Osteocyte (in vitro differentiated cells): Measurements from ENCODE around the gene MEF2C. TPM values are rescaled to one million over a fixed set of nuclear protein-coding genes. Genes with fewer than 3 reads are reported as not detected.

Source experiments
- DNase-seq: peaks from one replicate; pipeline ENCODE4 v3.0.0; 2021; ENCODE audit warnings: mixed read lengths; ENCODE audit not compliant: unreplicated experiment; ENCODE audit errors: extremely low spot score
- H3K27ac Mint-ChIP-seq: one replicate; pipeline ENCODE4 v1.8.0; 2021; ENCODE audit warnings: mild to moderate bottlenecking, mixed read lengths; ENCODE audit not compliant: unreplicated experiment
- H3K27me3 Mint-ChIP-seq: one replicate; pipeline ENCODE4 v1.8.0; 2021; ENCODE audit warnings: mixed read lengths; ENCODE audit not compliant: unreplicated experiment
- H3K36me3 Mint-ChIP-seq: one replicate; pipeline ENCODE4 v1.8.0; 2021; ENCODE audit warnings: mixed read lengths; ENCODE audit not compliant: unreplicated experiment
- H3K4me1 Mint-ChIP-seq: one replicate; pipeline ENCODE4 v1.8.0; 2021; ENCODE audit warnings: mixed read lengths; ENCODE audit not compliant: unreplicated experiment
- H3K4me3 Mint-ChIP-seq: one replicate; pipeline ENCODE4 v1.8.0; 2021; ENCODE audit warnings: mild to moderate bottlenecking, moderate library complexity, mixed read lengths; ENCODE audit not compliant: unreplicated experiment
- H3K9me3 Mint-ChIP-seq: one replicate; pipeline ENCODE4 v1.8.0; 2021; ENCODE audit warnings: mixed read lengths; ENCODE audit not compliant: unreplicated experiment
- CTCF ChIP-seq: fragments of 200-600 bp; sonication (generic); IDR thresholded peaks from 2 replicates; pipeline ENCODE4 v1.5.0; 2021; ENCODE audit warnings: antibody characterized with exemption, mild to moderate bottlenecking, moderate library complexity
- total RNA-seq: library from RNA; stranded (reverse); gene quantifications from 2 replicates; pipeline ENCODE4 v1.2.1, GENCODE V29; 2021

Gene MEF2C
- total RNA-seq, 1 donor from 2014 or later = 9.4 TPM

- peaks cover 4% of the 10 kb centered on the region for H3K4me1 Mint-ChIP-seq
- DNase-seq = no peak
- H3K4me3 Mint-ChIP-seq = no peak overlapping the region
- no peak for TF ChIP-seq CTCF
- H3K27me3 Mint-ChIP-seq = no peaks in the 10 kb centered on the region
- H3K9me3 Mint-ChIP-seq = no peaks in the 10 kb centered on the region
- no peak overlapping the region for H3K27ac Mint-ChIP-seq
- no peaks in the 10 kb centered on the region for H3K36me3 Mint-ChIP-seq
Measured at GRCh38 chr5:88819301-88819999, 63.5 kb downstream of the MEF2C start.

DNA sequence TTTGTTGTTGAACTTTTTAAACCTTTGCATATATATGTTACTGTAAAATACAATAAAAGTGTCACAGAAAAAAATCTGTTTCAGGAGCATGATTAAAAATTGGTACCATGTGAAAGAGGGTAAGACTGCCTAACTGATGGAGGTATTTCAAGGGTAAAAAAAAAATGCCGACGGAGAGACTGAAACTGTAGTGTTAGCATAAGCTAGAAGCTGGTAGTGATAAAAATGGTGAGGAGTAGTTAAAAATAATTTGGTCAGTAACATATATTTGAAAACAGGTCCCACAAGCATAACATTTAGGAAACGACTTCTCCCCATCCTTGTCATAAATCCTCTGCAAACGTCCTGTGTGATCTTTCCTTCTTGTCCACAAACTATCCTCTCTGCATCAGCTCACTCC is 64.7 kb downstream of the MEF2C start:
- DNase-seq = no peak
- Mint-ChIP-seq H3K27ac (no peak overlapping the region), H3K36me3 (no peaks in the 10 kb centered on the region), H3K9me3 (no peaks in the 10 kb centered on the region), H3K27me3 (no peaks in the 10 kb centered on the region), H3K4me3 (no peak overlapping the region), H3K4me1 (peaks cover 4% of the 10 kb centered on the region)
- TF ChIP-seq CTCF = no peak

DNA sequence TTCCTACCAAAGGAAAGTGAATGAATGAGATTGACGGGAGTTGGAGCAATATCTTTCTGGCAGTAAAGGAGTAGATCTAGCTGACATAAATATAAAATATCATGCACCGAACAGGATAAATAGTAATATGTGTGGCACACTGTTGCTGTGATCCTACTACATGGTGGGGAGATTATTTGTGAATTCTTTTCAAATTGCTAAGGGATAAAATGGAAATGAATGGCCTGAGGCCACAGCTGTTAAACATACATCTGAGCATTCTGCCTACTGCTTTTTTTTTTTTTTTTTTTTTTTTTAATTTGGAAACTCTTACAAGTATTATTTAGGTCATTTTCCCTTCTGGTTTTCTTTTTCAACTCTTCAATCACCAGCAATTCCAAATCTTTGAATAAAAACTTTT is 66.8 kb downstream of the MEF2C start:
- no peak for DNase-seq
- peaks cover 4% of the 10 kb centered on the region for H3K4me1 Mint-ChIP-seq
- H3K27me3 Mint-ChIP-seq = no peaks in the 10 kb centered on the region
- H3K4me3 Mint-ChIP-seq = no peak overlapping the region
- no peaks in the 10 kb centered on the region for H3K36me3 Mint-ChIP-seq
- no peak for TF ChIP-seq CTCF
- no peaks in the 10 kb centered on the region for H3K9me3 Mint-ChIP-seq
- H3K27ac Mint-ChIP-seq = no peak overlapping the region

- TF ChIP-seq CTCF = no peak
- DNase-seq = no peak
- no peak overlapping the region for H3K4me3 Mint-ChIP-seq
- H3K27ac Mint-ChIP-seq = no peak overlapping the region
- no peaks in the 10 kb centered on the region for H3K27me3 Mint-ChIP-seq
- peaks cover 4% of the 10 kb centered on the region for H3K4me1 Mint-ChIP-seq
- H3K9me3 Mint-ChIP-seq = no peaks in the 10 kb centered on the region
- H3K36me3 Mint-ChIP-seq = no peaks in the 10 kb centered on the region
Measured at GRCh38 chr5:88815050-88815789, 67.8 kb downstream of the MEF2C start.

DNA sequence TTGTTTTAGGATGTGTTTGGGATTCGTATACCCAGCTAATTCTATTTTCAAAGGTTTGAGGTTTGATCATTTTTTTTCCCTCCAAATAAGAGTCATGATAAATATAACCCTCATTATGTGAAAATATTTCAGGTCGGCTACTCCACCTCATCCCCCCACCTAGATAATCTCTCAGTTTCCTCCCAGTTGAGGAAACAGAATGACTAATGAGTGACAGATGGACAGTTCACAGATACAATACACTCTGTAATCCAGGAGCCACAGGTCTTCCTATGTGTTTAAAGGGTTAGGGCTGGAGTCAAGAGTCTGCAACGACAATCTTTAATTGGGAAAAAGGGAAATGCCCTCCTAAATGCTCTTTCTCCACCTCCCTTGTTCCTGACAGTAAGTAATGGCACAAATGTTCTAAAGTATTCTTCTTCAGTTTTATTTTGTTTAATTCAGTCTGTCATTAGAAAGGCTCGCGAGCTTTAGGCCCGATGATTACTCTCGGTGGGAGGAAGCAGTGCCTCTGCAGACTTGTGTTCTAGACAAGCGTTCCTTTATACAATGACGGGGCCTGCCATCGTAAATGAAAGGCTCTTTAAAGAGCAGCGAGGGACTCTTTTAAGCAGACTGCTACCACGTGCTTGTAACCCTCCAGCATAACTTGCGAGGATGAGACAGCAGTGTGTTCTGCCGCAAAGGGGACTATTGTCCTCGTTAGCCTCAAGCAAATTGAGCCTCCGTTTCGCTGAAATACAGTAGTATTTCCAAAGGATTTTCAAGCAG is 69.0 kb downstream of the MEF2C start:
- peaks cover 4% of the 10 kb centered on the region for H3K4me1 Mint-ChIP-seq
- no peaks in the 10 kb centered on the region for H3K9me3 Mint-ChIP-seq

More for the DNA sequence above, 69.0 kb downstream of the MEF2C start:
- no peak for TF ChIP-seq CTCF
- Mint-ChIP-seq H3K27me3 (no peaks in the 10 kb centered on the region), H3K4me3 (no peak overlapping the region), H3K27ac (no peak overlapping the region), H3K36me3 (no peaks in the 10 kb centered on the region)
- no peak for DNase-seq
